ENCODE results near the gene TSPAN9. TPM values are rescaled to one million over a fixed set of nuclear protein-coding genes. Genes with fewer than 3 reads are reported as not detected.

Gene TSPAN9
- total RNA-seq, 1 donor from 2014 or later, result 109 TPM

- intact Hi-C loops (cut with DNase I), result no loop called here
- Histone ChIP-seq H3K9me3 (no peaks in the 10 kb centered on the region), H3K36me3 (no peaks in the 10 kb centered on the region), H3K27ac (no peak overlapping the region), H3K27me3 (no peaks in the 10 kb centered on the region), H3K4me1 (peaks cover 0 to 4% of the 10 kb centered on the region in 2 donors), H3K4me3 (no peak overlapping the region)
- DNase-seq (ENCODE audit: low spot score in 2 of 2), result no peak
- no peak for TF ChIP-seq CTCF (IDR thresholded peaks at IDR 0.05)
These were observed 240.3 kb downstream of the TSPAN9 start for GRCh38 chr12:3317481-3317815.

- no peak for TF ChIP-seq CTCF (IDR thresholded peaks at IDR 0.05)
These were observed 240.8 kb downstream of the TSPAN9 start for GRCh38 chr12:3317841-3318501.

GRCh38 chr12:3319723-3320492 lies 242.7 kb downstream of the TSPAN9 start:
- intact Hi-C loops (cut with DNase I), result no loop called here
- Histone ChIP-seq H3K36me3 (no peaks in the 10 kb centered on the region), H3K4me1 (peaks cover 0 to 4% of the 10 kb centered on the region in 2 donors), H3K27me3 (no peaks in the 10 kb centered on the region), H3K4me3 (no peak overlapping the region), H3K9me3 (no peaks in the 10 kb centered on the region), H3K27ac (no peak overlapping the region)
- TF ChIP-seq CTCF (IDR thresholded peaks at IDR 0.05), result no peak
- DNase-seq (ENCODE audit: low spot score in 2 of 2), result no peak

More at GRCh38 chr12:3317841-3318501, 240.8 kb downstream of the TSPAN9 start:
- Histone ChIP-seq H3K27me3 (no peaks in the 10 kb centered on the region), H3K4me3 (no peak overlapping the region), H3K4me1 (peaks cover 0 to 4% of the 10 kb centered on the region in 2 donors), H3K27ac (no peak overlapping the region), H3K36me3 (no peaks in the 10 kb centered on the region), H3K9me3 (no peaks in the 10 kb centered on the region)
- no peak for DNase-seq (ENCODE audit: low spot score in 2 of 2)
- intact Hi-C loops (cut with DNase I), result no loop called here

- Histone ChIP-seq H3K4me1 (no peaks in the 10 kb centered on the region), H3K36me3 (no peaks in the 10 kb centered on the region), H3K27me3 (no peaks in the 10 kb centered on the region), H3K27ac (no peak overlapping the region), H3K9me3 (no peaks in the 10 kb centered on the region), H3K4me3 (no peak overlapping the region)
- DNase-seq (ENCODE audit: low spot score in 2 of 2), result no peak
- no peak for TF ChIP-seq CTCF (IDR thresholded peaks at IDR 0.05)
- intact Hi-C loops (cut with DNase I), result no loop called here
These were observed 243.8 kb downstream of the TSPAN9 start for GRCh38 chr12:3320881-3321509.

- no peak for DNase-seq (ENCODE audit: low spot score in 2 of 2)
- intact Hi-C loops (cut with DNase I), result no loop called here
- TF ChIP-seq CTCF (IDR thresholded peaks at IDR 0.05), result no peak
These were observed 244.7 kb downstream of the TSPAN9 start for GRCh38 chr12:3321881-3322280.

More at GRCh38 chr12:3321881-3322280, 244.7 kb downstream of the TSPAN9 start:
- Histone ChIP-seq H3K27ac (no peak overlapping the region), H3K4me3 (no peak overlapping the region), H3K27me3 (no peaks in the 10 kb centered on the region), H3K9me3 (no peaks in the 10 kb centered on the region), H3K36me3 (no peaks in the 10 kb centered on the region), H3K4me1 (no peaks in the 10 kb centered on the region)

All from ascending aorta (tissue), 2 donors.